K562 (cell line): ENCODE measurements around the gene PRRC2B. TPM values are rescaled to one million over a fixed set of nuclear protein-coding genes. Genes with fewer than 3 reads are reported as not detected.
"Not testable (repeated sequence)": the region's sequence is repeated elsewhere in the genome, so short reads cannot be mapped to it uniquely, and the experiment has no call there.

ENCODE experiments used
- ATAC-seq: fragments of 200-7000 bp; cut with Tn5 transposase; 3 replicates; pipeline ENCODE4 v1.9.1; 2020; ENCODE audit warnings: moderate library complexity
- BruUV-seq: library from RNA; stranded (reverse); fragments of 400-500 nt; replicated peaks from 2 replicates; lab custom pipeline; 2021; lab: Mats Ljungman, UMichigan
- CTCF ChIA-PET: fragments of 300-600 bp; formaldehyde crosslinking; extraction: SDS; loops from one replicate; lab custom pipeline; 2021; ENCODE audit warnings: low intra/inter-chr PET ratio; lab: Yijun Ruan, JAX
- POLR2A ChIA-PET: fragments of 300-600, 350-650 bp; sonication (Branson Sonifier 250); formaldehyde crosslinking; extraction: SDS; loops from one replicate; lab custom pipeline; 2021; ENCODE audit warnings: antibody characterized with exemption, inconsistent platforms; lab: Yijun Ruan, JAX
- DNase-seq, 4 experiments: peaks; one replicate each; pipeline versions ENCODE4 v3.0.0 to v3.0.0-alpha.2; 2011 to 2018; ENCODE audit warnings: low spot score in 3 of 4, mixed read lengths in 3 of 4; ENCODE audit errors: extremely low read depth in 1 of 4
- FAIRE-seq: peaks from 2 replicates; lab custom pipeline; 2011; peaks lifted over from hg19 to GRCh38; lab: Jason Lieb, UNC
- H2AFZ ChIP-seq: 2 replicates; pipeline ENCODE4 v1.6.0; 2011; ENCODE audit warnings: low read depth, low read length, control low read depth, inconsistent platforms
- H3K27ac ChIP-seq: fragments of 200-600 bp; 3 replicates; pipeline ENCODE4 v1.8.0; 2011; ENCODE audit warnings: low read depth, mild to moderate bottlenecking, control low read depth, inconsistent platforms, low read length, moderate library complexity, mixed read lengths; ENCODE audit errors: extremely low read depth
- H3K27me3 ChIP-seq, 2 experiments: fragments of 300-600 bp in 1 of 2; 2 replicates in 1 of 2; 3 replicates in 1 of 2; pipeline versions ENCODE4 v1.6.0 to v1.8.0; 2011; ENCODE audit warnings: inconsistent platforms in 2 of 2, low read length in 2 of 2, mild to moderate bottlenecking in 1 of 2, mixed read lengths in 1 of 2, moderate library complexity in 1 of 2; ENCODE audit not compliant: control insufficient read depth in 2 of 2, insufficient read depth in 2 of 2
- H3K36me3 ChIP-seq: fragments of 300-600 bp; 3 replicates; pipeline ENCODE4 v1.8.0; 2011; ENCODE audit warnings: mild to moderate bottlenecking, low read length, inconsistent platforms; ENCODE audit not compliant: control insufficient read depth, insufficient read depth
- H3K4me1 ChIP-seq, 2 experiments: fragments of 200-600 bp in 1 of 2; replicated peaks in 1 of 2; 2 replicates in 1 of 2; 3 replicates in 1 of 2; pipeline versions ENCODE4 v1.5.1 to v1.8.0; 2011; ENCODE audit warnings: inconsistent platforms in 2 of 2, low read length in 2 of 2, mild to moderate bottlenecking in 1 of 2, mixed read lengths in 1 of 2, moderate library complexity in 1 of 2; ENCODE audit not compliant: control insufficient read depth in 2 of 2, insufficient read depth in 2 of 2
- H3K4me2 ChIP-seq: 2 replicates; pipeline ENCODE4 v1.6.1; 2011; ENCODE audit warnings: low read length, control low read depth, inconsistent platforms, mixed read lengths; ENCODE audit not compliant: insufficient read depth
- H3K4me3 ChIP-seq: fragments of 200-600 bp; sonication (generic), shearing (Covaris generic); 2 replicates; pipeline ENCODE4 v1.5.1; 2016; ENCODE audit warnings: control low read depth, inconsistent platforms
- H3K79me2 ChIP-seq: fragments of 200-600 bp; 3 replicates; pipeline ENCODE4 v1.8.0; 2011; ENCODE audit warnings: low read length, inconsistent platforms; ENCODE audit not compliant: control insufficient read depth, insufficient read depth
- H3K9ac ChIP-seq, 2 experiments: 2 replicates each; pipeline versions ENCODE4 v1.6.0 to v1.6.1; 2011; ENCODE audit warnings: low read depth in 2 of 2, low read length in 2 of 2, control low read depth in 1 of 2, inconsistent platforms in 1 of 2, mild to moderate bottlenecking in 1 of 2, mixed read lengths in 1 of 2; ENCODE audit not compliant: insufficient read depth in 1 of 2
- H3K9me1 ChIP-seq: one replicate; pipeline ENCODE4 v1.6.0; 2011; ENCODE audit warnings: inconsistent platforms, mild to moderate bottlenecking, low read length, moderate library complexity; ENCODE audit not compliant: control insufficient read depth, insufficient read depth
- H3K9me3 ChIP-seq: replicated peaks from 2 replicates; pipeline ENCODE4 v1.5.1; 2011; ENCODE audit warnings: low read depth, low read length, inconsistent platforms; ENCODE audit not compliant: control insufficient read depth, insufficient read depth
- H4K20me1 ChIP-seq: replicated peaks from 2 replicates; pipeline ENCODE4 v1.6.1; 2011; ENCODE audit warnings: low read length, inconsistent platforms, mixed read lengths; ENCODE audit not compliant: control insufficient read depth, insufficient read depth
- MGA ChIP-seq: fragments of 450-650 bp; IDR thresholded peaks from 2 replicates; pipeline ENCODE4 v1.6.1; 2016; ENCODE audit warnings: mild to moderate bottlenecking, moderate library complexity
- ZNF146 ChIP-seq: IDR thresholded peaks from one replicate; pipeline ENCODE4 v1.6.1; 2018; ENCODE audit warnings: missing compliant biosample characterization; ENCODE audit not compliant: unreplicated experiment
- WGBS: fragments of 100-300 bp; shearing (Covaris generic); methylation state at CpG from one replicate; pipeline ENCODE4 v1.1.6; 2016; ENCODE audit warnings: low coverage, mixed read lengths; ENCODE audit not compliant: insufficient coverage; ENCODE audit errors: missing lambda C conversion rate; 5-methylcytosine and 5-hydroxymethylcytosine counted together
- in situ Hi-C: fragments of 300-500 bp; cut with MboI; formaldehyde crosslinking; loops from 4 replicates; pipeline ENCODE4 v1.15.0; 2018; ENCODE audit warnings: inconsistent platforms, mixed read lengths
- intact Hi-C: fragments of 100-400 bp; cut with micrococcal nuclease; formaldehyde crosslinking; loops from 2 replicates; pipeline ENCODE4 v1.14.2; 2022
- polyA plus RNA-seq, 8 experiments: library from polyadenylated mRNA; depleted of rRNA in 4 of 8; stranded (reverse) in 5 of 8; unstranded in 3 of 8; fragments of >200 nt; fragmentation: Nextera tagmentation in 2 of 8; fragmentation: Illumina TruSeq in 1 of 8; extraction: Ambion mirVana in 2 of 8; extraction: Trizol in 1 of 8; gene quantifications; 2 replicates each; pipeline versions ENCODE4 v1.2.1 to v1.2.3, GENCODE V29; 2011 to 2014; ENCODE audit warnings: inconsistent platforms in 1 of 8, missing spikeins in 1 of 8
- total RNA-seq, 7 experiments: library from RNA; depleted of rRNA in 6 of 7; stranded (reverse); fragments of >200 nt in 6 of 7; fragmentation: Illumina TruSeq in 2 of 7; extraction: Trizol in 2 of 7; gene quantifications; 2 replicates each; pipeline versions ENCODE4 v1.2.1 to v1.2.3, GENCODE V29; 2011 to 2021; ENCODE audit warnings: low replicate concordance in 1 of 7

The PRRC2B gene
- total and polyA plus RNA-seq, 9 of the 15 experiments (the other 6 are each of a cell fraction or from before 2014, with no cell fraction given): 0.34 to 125 (median 30.9) TPM

GRCh38 chr9:131454028-131454427 lies 60.1 kb downstream of the PRRC2B start:
- H3K79me2 ChIP-seq: peaks cover 26% of the 10 kb centered on the region; the same call in 2 of the 3 replicates
- peak; percentile 60 for TF ChIP-seq ZNF146 (CRISPR knock-in tag)
- no peak for TF ChIP-seq MGA
- TF ChIP-seq, all 486 proteins: peak for 1
- intact Hi-C loops (no loop called here), in situ Hi-C loops (loop anchor here (25.0 kb wide), 1 partner anchor 742 kb away; no protein-coding TSS in a partner anchor)
- FAIRE-seq (no peak), ATAC-seq (no peak), DNase-seq (no peak)
- Histone ChIP-seq H3K9me3 (no peaks in the 10 kb centered on the region), H3K27ac (no peak overlapping the region), H3K27me3 (no peaks in the 10 kb centered on the region), H3K4me3 (no peak overlapping the region), H3K36me3 (peaks cover 90% of the 10 kb centered on the region), H4K20me1 (no peaks in the 10 kb centered on the region), H3K9ac (no peak overlapping the region), H3K4me1 (no peaks in the 10 kb centered on the region), H2AFZ (no peak overlapping the region), H3K9me1 (peaks cover 4% of the 10 kb centered on the region), H3K4me2 (no peak overlapping the region)
- BruUV-seq: no TSS peak
- ChIA-PET POLR2A (no interaction called here), CTCF (no interaction called here)

GRCh38 chr9:131455655-131456054 lies 61.8 kb downstream of the PRRC2B start:
- H3K4me2 ChIP-seq, H3K9ac ChIP-seq, H3K4me1 ChIP-seq, ATAC-seq, H2AFZ ChIP-seq, CTCF ChIA-PET, H3K27ac ChIP-seq, POLR2A ChIA-PET, H3K27me3 ChIP-seq, H3K4me3 ChIP-seq, BruUV-seq, H3K9me1 ChIP-seq, intact Hi-C loops, H3K9me3 ChIP-seq, H4K20me1 ChIP-seq, DNase-seq, FAIRE-seq: not testable (repeated sequence)
- in situ Hi-C loops: loop anchor here (25.0 kb wide), 1 partner anchor 743 kb away; no protein-coding TSS in a partner anchor
- WGBS: 98% methylated on average over 10 of the region's 10 CpGs
- Histone ChIP-seq H3K36me3 (peaks cover 90% of the 10 kb centered on the region), H3K79me2 (peaks cover 26% of the 10 kb centered on the region; the same call in 2 of the 3 replicates)
